CD4-positive, alpha-beta T cell treated with Interleukin-6 for 4 hours (primary cell): ENCODE results near the gene PARD3B.
"Not testable (repeated sequence)": the region's sequence is repeated elsewhere in the genome, so short reads cannot be mapped to it uniquely, and the experiment has no call there.

Source experiments
- DNase-seq: peaks from one replicate; pipeline ENCODE4 v3.0.0-alpha.2; 2020; ENCODE audit warnings: mixed read lengths

Gene PARD3B

DNA sequence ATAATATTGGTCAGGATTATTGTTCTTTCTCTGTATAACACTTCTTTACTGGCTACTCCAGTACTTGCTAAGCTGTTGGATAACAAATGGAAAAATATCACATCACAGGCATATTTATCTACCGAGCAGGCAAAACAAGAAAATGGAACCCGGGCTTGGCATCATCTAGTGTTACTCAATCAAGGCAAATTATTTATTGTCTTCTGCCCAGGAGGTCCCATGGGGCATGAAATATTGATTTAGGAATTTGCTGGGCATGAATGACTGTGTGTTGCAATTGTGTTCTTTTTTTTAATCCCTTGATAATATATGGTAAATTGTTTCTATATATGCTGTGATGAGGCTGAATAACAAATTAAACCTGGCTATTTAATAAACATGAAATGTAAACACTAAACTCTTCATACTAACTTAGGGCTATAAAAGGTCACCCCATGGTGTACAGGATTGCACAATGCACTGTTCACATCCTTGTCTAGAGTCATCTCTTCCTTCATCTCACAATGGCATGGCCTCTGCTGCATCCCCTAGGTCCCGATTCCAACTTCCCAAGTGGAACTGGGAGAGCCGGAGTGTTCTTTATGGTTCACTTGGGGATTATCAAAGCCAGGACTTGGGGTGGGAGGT lies 2.2 kb upstream of the PARD3B start:
- DNase-seq, result no peak

DNA sequence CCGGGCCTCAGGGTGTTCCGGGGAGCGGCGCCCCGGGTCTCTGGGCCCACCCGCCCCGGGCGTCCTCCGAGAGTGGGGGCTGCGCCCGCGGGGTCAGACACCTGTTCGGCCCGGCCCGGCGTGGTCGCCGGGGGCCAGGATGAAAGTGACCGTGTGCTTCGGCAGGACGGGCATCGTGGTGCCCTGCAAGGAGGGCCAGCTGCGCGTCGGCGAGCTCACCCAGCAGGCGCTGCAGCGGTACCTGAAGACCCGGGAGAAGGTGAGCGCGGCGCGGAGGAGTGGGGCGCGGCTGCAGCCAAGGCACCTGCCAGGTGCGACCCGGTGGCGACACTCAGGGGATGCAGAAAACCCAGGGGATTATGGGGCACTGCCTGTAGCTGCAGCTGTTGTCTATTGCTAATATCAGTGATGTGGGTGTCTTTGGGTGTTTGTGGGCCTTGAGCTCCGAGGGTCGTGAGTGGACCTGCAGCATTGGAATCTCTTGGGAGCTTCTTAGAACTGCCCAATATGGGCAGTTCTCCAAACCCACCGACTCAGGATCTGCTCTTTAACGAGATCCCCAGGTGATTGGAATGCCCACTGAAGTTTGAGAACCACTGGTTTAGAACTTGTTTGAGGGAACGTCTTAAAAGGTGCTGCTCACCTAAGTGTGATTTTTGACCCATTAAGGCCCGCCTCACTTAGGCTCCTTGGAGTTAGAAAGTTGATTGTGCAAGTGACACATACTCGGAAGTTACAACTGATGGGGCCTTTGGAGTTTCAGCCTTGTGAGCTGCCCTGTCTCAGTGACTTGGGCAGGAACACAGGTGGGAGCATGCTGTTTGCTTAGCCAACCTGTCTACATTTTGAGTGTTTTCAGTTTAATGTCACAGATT lies 823 bp downstream of the PARD3B start:
- peak; percentile 1 for DNase-seq

DNA sequence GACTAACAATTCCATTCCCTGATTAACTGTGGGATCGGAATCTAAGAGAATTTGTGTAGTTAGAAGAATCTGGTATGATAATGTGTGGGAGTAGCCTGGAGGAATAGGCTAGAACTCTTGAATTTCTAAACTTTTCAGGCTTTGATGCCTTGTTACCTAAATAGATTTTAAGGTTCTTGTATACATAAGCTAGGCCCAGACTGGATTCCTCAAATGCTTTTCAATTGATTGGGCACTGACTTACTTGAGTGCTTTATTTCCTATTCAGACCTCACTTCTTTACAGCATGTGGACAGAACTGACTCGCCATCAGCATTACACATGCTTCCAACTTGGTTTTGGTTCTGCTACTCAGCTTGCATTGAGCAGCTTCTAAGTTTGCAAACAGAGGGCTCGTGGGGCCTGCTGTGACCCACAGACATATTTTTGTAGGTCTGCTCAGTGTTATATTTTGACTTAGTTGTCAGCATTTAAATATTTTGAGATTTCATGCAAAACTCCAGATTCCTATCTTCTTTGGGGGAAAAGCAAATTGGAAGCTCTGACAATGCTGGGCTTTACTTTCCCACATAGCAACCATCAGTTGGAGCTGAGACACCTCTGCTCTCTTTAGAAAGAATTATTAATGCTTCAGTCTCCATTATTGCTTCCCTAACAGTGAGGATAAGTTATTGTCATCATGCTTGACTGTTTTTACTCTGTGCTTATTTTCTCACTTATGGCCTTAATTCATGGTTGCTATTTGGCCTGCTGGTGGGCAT lies 5.7 kb downstream of the PARD3B start:
- no peak for DNase-seq

DNA sequence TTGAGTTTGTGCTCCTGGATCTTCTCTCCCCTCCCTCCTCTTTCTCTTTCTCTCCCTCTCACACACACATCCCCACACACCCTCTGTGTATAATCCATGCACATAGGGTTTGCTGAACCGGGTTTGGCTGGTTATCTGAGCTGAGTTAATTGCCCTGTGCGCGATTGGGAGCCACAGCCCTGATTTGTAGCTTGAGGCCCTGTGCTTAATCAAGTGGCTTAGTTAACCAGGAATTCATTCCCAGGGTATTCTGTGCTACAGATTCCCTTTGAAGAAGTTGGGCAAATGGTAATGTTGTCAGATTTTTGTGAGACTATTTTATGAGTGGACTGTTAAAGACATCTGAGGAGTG lies 6.2 kb downstream of the PARD3B start:
- DNase-seq, result no peak

DNA sequence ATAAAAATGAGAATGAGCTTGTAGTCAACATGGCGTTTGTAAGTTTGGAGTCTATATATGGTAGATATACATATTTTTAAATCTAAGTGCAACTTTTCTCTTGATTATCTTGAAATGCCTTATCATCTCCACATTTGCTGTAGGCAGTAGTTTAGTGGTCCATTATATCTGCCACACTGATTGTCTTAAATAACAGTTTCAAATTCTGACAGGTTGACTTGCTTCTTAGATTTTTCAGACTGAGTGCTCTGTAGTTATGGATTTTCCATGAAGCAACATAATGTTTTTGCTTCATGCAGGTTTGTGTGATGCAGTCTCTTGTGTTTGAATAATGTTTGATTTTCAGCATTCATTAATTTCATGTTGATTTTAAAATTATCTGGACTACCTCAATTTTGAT lies 12.3 kb downstream of the PARD3B start:
- no peak for DNase-seq

DNA sequence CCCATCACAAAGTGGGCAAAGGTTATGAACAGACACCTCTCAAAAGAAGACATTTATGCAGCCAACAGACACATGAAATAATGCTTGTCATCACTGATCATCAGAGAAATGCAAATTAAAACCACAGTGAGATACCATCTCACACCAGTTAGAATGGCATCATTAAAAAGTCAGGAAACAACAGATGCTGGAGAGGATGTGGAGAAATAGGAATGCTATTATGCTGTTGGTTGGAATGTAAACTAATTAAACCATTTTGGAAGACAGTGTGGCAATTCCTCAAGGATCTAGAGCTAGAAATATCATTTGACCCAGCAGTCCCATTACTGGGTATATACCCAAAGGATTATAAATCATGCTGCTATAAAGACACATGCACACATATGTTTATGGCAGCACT lies 14.1 kb downstream of the PARD3B start:
- DNase-seq, result not testable (repeated sequence)

DNA sequence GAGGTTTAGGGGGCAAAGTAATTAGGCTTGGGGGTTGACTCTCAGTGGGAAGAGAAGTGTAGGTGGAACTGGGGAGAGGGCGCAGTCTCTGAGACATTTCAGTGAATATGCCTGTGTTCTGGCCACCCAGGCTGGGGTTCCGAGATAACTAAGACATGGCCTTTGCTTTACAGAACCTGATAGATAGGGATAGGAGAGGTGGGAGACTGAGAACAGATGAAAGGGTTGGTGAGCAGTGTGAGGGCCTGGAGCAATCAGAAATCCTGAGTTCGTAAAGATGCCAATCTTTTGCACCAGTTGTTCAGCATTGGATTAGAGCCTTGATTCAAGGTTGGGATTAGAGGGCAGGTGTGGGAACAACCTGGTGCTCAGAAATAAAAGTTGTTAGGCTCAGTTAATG lies 15.6 kb downstream of the PARD3B start:
- DNase-seq, result no peak

DNA sequence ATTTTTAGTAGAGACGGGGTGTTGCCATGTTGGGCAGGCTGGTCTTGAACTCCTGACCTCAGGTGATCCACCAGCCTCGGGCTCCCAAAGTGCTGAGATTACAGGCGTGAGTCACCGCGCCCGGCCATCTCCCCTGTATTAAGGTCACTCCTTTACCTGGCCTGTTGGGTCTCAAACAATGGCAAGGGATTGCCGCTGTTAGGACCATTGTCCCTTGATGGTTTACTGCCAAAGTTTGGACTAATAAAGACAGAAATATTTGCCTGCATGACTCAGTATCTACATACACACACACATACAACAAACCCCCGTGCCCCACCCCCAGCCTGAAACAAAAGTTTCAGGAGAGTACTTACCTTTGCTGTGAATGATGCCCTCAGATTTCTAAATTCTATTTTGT lies 16.5 kb downstream of the PARD3B start:
- DNase-seq, result no peak

DNA sequence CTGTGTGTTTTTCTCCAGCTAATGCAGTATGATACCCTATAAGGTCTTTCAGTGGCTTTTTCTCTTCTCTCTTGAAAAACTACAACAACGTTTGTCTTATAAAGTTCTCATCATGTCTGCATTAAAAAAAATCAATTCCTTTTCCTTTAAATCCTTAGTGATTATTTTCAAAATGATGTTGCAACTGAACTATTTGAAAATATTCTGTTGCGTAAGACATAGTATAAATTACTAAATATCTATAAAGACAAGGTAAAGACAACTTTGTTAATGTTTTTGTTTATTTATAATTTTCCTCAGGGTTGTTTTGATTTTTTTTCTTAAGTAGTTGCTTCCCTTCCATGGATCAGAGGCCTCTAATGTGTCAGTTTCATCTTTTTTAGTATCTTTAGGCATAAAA lies 21.2 kb downstream of the PARD3B start:
- no peak for DNase-seq

DNA sequence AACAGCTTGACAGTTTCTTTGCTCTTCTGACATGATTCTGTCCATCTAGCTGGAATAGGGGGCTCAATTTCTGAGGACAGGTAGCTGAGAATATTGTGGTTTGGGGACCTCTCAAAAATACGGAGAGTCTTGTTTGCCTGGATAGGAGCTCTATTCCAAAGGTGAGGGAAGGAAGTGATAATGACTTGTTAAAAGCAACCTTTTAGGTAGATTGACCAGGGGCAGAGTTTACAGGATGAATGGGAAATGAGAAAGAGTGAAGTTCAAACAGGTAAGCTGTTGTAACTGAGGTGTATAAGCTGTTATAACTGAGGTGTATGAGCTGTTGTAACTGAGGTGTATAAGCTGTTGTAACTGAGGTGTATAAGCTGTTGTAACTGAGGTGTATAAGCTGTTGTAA lies 25.1 kb downstream of the PARD3B start:
- no peak for DNase-seq

DNA sequence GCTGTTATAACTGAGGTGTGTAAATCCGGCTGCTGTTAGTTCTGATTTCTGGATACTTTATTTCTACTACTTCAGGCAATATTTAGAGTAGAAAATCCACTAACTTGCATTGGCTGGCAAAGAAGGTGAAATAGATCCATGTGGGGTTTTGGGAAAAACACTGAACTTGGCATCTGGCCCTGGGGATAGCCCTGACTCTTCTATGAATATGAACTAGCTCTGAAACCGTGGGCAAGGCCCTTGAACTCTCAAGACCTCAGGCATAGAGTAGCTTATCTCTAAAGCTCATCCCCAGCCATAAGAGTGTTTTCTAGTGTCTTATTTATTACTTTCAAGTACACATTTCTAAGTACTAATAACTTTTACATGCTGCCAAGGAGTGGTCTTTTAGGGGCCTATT lies 25.8 kb downstream of the PARD3B start:
- no peak for DNase-seq

DNA sequence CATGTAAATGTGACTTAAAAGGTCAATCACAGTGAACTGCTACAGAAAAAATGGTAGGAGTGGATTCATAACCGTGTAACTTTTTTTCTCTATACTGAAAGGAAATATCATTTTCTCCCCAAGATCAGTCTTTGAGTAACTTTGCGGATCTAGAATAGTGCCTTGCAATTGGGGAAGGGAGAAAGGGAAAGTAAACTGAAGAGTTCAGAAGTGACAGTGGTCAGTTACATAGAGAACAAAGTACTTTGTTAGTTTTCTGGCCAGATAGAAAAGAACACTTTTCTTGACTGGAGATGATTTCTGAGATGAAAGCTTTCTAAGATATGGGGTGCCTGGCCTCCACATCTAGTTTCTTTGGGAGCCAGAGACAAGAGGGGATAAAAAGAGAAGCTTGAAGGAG lies 26.6 kb downstream of the PARD3B start:
- no peak for DNase-seq

DNA sequence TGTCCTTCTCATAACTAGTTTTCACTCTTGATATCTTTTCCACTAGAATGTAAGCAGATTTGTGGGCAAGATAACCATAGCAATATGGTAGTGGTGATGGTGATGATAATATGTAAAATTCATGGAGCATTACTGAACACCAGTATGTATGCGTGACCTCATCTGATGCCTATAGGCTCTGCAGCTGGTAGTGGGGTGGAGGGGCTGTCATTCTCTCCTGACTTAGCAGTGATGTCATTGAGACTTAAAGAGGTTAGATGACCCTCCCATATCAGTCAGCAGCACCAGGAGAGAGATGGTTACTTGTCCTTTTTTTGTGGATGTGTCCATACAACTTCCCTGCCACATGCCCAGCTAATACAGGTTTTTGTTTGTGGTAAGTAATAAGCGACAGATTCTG lies 27.9 kb downstream of the PARD3B start:
- DNase-seq, result no peak

DNA sequence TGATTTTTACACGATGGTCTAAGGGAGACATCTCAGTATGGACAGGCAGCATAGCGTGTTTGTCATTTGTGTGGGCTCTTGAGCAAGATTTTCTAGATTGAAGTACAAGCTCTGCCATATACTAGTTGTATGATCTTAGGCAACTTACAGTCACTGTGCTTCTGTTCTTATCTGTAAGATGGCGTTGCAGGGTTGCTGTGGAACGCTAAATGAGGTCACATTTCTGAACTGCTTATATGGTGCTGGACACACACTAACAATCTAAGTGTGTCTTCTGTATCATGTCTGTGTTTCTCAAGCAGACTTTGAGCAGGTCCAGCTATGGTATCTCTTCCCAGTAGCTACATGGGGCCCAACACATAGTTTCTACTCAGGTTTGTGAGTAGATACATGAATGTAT lies 29.2 kb downstream of the PARD3B start:
- DNase-seq, result no peak

DNA sequence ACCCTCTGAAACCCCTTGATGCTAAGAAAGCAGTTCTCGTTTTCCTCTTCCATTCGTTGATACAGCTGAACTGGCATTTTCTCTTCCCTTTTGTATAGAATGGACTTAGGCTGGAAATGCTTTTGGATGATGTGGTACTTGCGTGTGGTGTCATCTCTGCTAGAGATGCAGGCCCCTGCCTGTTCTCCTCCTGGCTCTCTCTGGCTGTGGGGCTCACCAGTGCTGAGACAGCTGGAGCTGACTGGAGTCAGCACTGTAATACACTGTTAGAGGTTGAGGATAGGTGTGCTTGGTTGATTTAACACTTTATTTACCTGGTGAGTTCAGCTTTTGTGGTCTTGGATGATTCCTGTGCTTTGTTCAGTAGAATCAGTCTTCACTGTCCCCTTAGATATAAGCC lies 30.2 kb downstream of the PARD3B start:
- no peak for DNase-seq

DNA sequence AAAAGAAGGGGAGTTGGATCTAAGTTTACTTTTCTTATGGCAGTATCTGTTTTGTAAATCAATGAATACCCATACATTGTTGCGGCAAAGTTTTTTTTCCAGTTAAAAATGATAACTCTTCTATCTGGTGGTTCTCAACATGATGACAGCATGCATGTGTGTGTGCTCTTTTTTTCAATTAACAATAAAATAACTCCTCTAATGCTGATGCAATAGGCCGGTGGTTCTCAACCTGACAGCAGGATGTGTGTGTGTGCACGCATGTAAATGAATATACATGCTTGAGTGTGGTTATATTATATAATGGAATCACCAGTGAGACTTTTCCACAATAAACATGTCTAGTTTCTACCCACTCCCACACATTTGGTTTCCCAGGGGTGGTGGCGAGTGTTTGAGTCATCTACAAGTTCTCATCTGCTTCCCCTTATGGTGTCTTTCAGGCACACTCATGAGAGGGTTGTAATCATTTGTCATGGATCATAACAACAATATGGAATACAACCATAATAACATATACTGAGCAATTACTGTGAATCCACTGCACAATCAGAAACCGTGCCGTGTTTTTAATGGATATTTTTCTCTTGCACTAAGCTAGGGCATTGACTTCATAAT lies 31.2 kb downstream of the PARD3B start:
- no peak for DNase-seq

DNA sequence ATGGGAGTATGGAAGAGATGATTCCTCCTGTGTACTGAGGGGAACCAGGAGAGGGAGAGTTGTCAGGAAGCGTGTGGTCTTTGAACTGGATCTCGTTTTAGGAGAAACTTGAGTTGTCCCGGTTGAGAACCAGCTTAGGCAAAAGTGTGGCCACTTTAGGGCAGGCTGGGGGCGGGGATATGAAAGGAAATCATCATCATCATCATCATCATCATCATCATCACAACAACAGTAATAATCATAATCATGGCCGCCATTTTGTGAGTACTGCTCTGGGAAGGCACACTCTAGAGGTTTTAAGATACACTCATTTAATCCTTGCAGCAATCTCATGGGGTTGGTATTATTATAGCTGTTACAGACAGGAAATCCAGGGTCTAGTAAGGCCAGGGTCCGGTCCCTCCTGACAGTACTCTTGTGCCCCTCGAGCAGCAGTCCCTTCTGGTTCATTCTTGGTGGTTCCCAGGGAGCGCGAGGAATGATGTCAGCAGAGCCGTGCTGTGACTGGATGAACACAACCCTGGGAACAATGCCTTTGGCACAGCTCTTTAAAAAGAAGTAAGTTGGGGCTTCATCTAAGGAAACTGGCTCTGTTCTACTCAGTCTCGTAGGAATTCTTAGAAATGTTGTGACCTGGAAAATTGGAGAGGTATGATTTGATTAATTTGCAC lies 33.8 kb downstream of the PARD3B start:
- DNase-seq, result no peak

DNA sequence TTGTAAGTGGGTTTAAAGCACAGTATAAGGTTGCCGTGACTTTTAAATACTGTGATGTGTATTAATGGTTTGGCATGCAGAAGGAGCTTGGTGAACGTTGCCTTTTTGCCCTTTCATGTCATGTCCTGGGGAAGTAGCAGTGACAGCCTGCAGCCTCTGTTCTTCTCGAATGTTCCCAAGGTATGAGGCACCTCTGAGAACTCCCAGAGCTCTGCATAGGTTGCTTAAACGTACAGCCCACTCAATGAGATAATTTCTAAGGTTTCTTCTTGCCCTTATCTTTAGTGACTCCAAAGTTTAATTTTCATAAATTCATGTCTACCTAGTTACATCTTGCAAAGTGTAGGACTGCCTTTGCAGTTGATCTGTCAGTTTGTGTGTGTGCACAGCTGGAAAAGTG lies 36.7 kb downstream of the PARD3B start:
- DNase-seq, result no peak

DNA sequence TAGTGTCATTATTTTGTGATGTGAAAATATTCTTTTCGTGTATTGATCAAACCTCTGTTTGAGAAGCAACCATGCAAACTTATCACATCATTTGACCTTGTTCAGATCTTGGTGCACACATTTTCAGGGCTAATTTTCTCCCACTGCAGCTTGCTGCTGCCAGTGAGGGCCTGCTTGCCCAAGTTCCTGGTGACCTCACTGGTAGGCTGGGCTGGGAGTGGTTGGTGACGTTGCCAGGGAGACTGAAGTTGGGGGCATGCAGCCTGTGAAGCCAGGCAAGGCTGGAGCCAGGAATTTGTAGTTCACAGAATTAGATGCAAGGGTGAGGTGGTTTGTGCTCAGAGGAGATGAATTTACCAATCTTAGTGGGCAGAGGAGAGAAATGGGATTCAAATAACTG lies 38.5 kb downstream of the PARD3B start:
- DNase-seq, result no peak

DNA sequence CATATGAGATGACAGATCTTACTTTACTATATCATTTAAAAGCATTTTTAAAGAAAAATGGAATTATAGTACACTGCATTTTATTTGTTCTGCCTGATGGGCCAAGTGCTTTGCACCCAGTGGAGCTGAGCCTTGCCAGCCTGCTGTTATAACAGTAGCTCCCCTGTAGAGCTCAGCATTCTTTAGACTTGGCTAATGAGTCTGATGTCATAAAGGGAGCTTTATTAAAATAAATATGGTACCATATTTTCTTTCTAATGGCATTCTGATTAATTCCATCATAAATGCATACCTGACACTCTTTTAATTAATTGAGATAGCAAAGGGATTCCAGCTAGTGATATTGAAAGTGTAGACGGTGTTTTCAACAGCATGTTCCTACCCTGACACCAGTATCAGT lies 40.7 kb downstream of the PARD3B start:
- no peak for DNase-seq

DNA sequence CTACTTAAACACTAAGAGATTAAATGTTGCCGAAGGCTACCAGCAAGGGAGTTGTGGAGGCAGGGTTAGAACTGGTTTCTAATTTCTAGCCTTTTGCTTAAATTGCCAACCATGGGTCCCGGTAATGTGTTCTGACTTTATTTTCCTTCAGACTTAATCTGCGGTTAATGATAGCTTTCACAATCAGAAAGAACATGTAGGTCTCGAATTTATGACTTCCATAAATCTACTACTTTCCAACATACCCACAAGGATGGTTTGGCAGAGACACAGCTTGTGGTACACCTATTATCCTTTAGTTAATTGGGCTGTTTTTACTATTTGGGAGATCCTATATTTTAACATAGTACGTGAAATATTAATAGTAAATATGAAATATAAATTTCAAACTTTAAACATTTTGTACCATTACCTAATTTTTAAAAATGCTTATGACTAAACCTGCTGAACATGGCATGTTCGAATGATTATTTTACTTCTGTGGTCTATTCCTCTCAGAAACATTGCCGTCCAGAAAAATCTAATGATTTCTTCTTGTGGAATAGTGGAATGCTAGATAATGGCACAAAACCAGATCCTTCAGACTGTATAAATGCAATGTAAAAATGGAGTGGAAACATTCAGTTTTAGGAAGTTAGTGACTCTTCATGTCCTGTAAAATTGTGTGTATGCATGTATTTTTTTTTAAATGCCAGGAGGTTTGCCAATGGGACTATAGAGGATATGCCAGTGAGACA lies 41.3 kb downstream of the PARD3B start:
- DNase-seq, result no peak

DNA sequence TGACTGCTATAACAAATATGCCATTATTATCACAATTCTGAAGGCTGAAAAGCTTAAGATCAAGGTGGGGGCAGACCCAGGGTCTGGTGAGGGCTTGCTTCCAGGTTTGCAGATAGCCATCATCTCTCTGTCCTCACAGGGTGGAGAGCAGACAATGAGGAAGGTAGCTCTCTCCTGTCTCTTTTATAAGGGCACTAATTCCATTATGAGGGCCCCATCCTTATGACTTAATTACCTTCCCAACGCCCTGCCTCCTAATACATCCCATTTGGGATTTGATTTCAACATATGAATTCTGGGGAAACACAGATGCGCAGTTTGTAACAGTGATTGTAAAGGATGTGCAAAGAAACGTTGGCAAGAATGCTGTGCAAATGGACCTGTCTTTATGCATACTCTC lies 44.8 kb downstream of the PARD3B start:
- DNase-seq, result no peak
